GM18517 (cell line): ENCODE data around the gene ZHX3.

ENCODE experiments used
- ATAC-seq: cut with Tn5 transposase; IDR thresholded peaks from one replicate; pipeline ENCODE4 v1.9.1; 2021; ENCODE audit warnings: mild to moderate bottlenecking, moderate library complexity; ENCODE audit not compliant: unreplicated experiment

Gene ZHX3

GRCh38 chr20:41228858-41229257 lies 88.7 kb downstream of the ZHX3 start:
- ATAC-seq: peak; percentile 74

GRCh38 chr20:41226426-41226825 lies 91.1 kb downstream of the ZHX3 start:
- no peak for ATAC-seq

GRCh38 chr20:41225091-41225490 lies 92.4 kb downstream of the ZHX3 start:
- no peak for ATAC-seq

- ATAC-seq: no peak
These were observed 93.2 kb downstream of the ZHX3 start for GRCh38 chr20:41224281-41224680.

- no peak for ATAC-seq
These were observed 94.4 kb downstream of the ZHX3 start for GRCh38 chr20:41223112-41223511.

GRCh38 chr20:41222703-41223102 lies 94.8 kb downstream of the ZHX3 start:
- no peak for ATAC-seq

GRCh38 chr20:41222296-41222695 lies 95.2 kb downstream of the ZHX3 start:
- ATAC-seq: no peak

GRCh38 chr20:41221614-41222218 lies 95.8 kb downstream of the ZHX3 start:
- no peak for ATAC-seq

- no peak for ATAC-seq
These were observed 97.7 kb downstream of the ZHX3 start for GRCh38 chr20:41219824-41220223.

GRCh38 chr20:41218466-41218865 lies 99.1 kb downstream of the ZHX3 start:
- no peak for ATAC-seq

- no peak for ATAC-seq
These were observed 100.1 kb downstream of the ZHX3 start for GRCh38 chr20:41217422-41217821.

GRCh38 chr20:41214666-41215065 lies 102.9 kb downstream of the ZHX3 start:
- ATAC-seq: no peak

- no peak for ATAC-seq
These were observed 103.3 kb downstream of the ZHX3 start for GRCh38 chr20:41214202-41214601.

GRCh38 chr20:41213150-41213820 lies 104.2 kb downstream of the ZHX3 start:
- no peak for ATAC-seq

GRCh38 chr20:41205313-41205712 lies 112.2 kb downstream of the ZHX3 start:
- no peak for ATAC-seq

- no peak for ATAC-seq
These were observed 112.9 kb downstream of the ZHX3 start for GRCh38 chr20:41204304-41205265.

GRCh38 chr20:41203660-41204059 lies 113.9 kb downstream of the ZHX3 start:
- ATAC-seq: no peak

- no peak for ATAC-seq
These were observed 115.1 kb downstream of the ZHX3 start for GRCh38 chr20:41202426-41202825.

GRCh38 chr20:41201760-41202159 lies 115.8 kb downstream of the ZHX3 start:
- ATAC-seq: no peak

GRCh38 chr20:41200446-41201202 lies 116.9 kb downstream of the ZHX3 start:
- ATAC-seq: no peak

GRCh38 chr20:41198443-41198842 lies 119.1 kb downstream of the ZHX3 start:
- no peak for ATAC-seq
